Stimulated activated naive B cell treated with anti-CD40 and anti-IgM and Interleukin-4, amounts not matched to agents 10 μg/mL and 1 μg/mL and 100 μg/mL, for 72 hours (primary cell): ENCODE data around the gene S100A3.

ENCODE experiments used
- ATAC-seq, 2 donors: fragments of 150-1000 bp; cut with Tn5 transposase; replicated peaks; 2 replicates each; pipeline ENCODE4 v1.10.0; 2021; ENCODE audit warnings: moderate library complexity in 1 of 2
- DNase-seq: peaks from one replicate; pipeline ENCODE4 v3.0.0; 2021
- H3K27ac Mint-ChIP-seq: one replicate; pipeline ENCODE4 v1.8.0; 2022; ENCODE audit warnings: mild to moderate bottlenecking, mixed read lengths
- H3K27me3 Mint-ChIP-seq, 2 donors: one replicate each; pipeline ENCODE4 v1.8.0; 2022; ENCODE audit warnings: mixed read lengths in 2 of 2
- H3K36me3 Mint-ChIP-seq, 2 donors: one replicate each; pipeline ENCODE4 v1.8.0; 2022; ENCODE audit warnings: mixed read lengths in 2 of 2, mild to moderate bottlenecking in 1 of 2
- H3K4me1 Mint-ChIP-seq, 2 donors: one replicate each; pipeline ENCODE4 v1.8.0; 2022; ENCODE audit warnings: mixed read lengths in 2 of 2, mild to moderate bottlenecking in 1 of 2
- H3K4me3 Mint-ChIP-seq, 2 donors: one replicate each; pipeline ENCODE4 v1.8.0; 2022; ENCODE audit warnings: mild to moderate bottlenecking in 2 of 2, mixed read lengths in 2 of 2, moderate library complexity in 1 of 2
- H3K9me3 Mint-ChIP-seq, 2 donors: one replicate each; pipeline ENCODE4 v1.8.0; 2022; ENCODE audit warnings: mixed read lengths in 2 of 2, mild to moderate bottlenecking in 1 of 2

S100A3 gene

DNA sequence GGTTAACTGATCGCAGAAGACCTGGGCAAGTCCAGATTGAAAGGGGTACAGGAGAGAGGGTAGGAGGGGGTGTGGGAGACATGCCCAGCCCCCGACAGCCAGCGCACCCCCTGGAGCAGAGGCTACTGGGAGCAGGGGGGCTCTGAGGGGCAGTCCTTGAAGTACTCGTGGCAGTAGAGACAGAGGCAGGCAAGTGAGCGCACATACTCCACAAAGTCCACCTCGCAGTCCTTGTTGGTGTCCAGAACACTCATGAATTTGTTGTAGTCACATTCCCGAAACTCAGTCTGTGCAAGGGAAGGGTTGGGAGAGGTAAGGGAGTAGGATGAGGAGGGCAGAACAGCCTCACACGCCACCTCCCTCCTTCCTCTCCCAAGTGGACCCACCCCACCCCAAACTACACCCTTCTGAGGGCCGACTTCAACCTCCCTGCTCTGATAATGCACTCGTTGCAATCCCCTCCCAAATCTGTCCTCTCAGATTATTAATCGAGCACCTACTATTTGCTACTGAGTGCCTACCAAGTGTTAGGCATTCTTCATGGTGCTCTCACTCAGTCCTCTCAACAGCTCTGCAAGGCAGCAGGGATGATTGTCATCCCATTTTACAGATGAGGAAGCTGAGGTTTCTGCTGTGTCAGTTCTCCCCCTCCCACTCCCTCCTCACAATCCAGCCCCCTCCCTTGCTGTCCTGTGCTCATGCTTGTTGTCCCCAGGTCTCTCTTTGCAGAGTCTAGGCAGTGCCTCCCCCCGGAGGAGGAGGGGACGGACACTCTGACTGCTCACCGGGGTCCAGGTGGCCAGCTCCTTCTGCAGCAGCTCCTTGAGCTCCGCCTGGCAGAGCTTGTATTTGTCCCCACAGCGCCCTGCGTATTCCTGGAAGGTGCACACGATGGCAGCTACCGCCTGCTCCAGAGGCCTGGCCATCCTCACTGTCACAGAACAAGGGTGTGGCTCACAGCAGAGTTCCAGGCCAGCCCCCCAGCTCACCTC, 1.2 kb downstream of the S100A3 start:
- peaks cover 12 to 30% of the 10 kb centered on the region in 2 donors for H3K36me3 Mint-ChIP-seq
- ATAC-seq (no peak), DNase-seq (no peak)
- peaks cover 0 to 1% of the 10 kb centered on the region in 2 donors for H3K9me3 Mint-ChIP-seq
- H3K4me3 Mint-ChIP-seq = no peak overlapping the region
- no peak overlapping the region for H3K27ac Mint-ChIP-seq
- peaks cover 0 to 13% of the 10 kb centered on the region in 2 donors for H3K27me3 Mint-ChIP-seq
- H3K4me1 Mint-ChIP-seq = peaks cover 33 to 55% of the 10 kb centered on the region in 2 donors

DNA sequence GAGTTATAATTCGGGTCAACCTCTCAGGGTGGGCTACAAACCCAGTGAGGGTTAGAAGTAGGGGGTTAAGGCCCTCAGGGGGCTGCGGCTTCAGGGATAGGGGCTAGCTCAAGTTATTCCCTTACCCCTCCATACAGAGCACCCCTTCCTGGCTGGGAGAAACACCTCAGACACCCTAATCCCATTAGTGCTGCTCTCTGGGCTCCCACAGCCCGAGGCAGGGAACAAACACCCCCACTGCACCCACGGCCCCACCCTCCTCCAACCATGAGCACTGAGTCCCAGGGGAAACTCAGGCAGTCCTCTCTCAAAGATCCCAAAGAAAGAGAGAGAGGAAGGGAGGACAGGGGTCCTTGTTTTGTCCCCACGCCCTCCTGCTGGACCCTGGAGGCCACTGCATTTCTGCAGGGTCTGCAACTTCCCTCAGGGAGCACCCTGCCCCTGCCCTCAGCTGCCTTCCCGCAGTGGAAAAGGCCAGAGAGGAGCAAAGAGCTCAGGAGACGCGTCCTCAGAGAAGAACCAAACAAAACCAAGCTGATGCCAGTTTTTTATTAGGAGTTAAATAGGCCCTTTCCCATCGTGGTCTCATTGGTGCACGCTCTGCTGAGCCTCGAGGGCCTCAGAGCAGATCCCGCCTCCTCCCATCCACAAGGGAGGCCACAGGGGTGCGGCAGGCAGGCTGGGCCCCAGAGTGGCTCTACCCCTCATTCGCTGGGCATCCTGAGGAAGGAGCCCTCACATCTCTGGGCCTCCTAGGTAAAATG, 2.1 kb downstream of the S100A3 start:
- Mint-ChIP-seq H3K27me3 (peaks cover 0 to 13% of the 10 kb centered on the region in 2 donors), H3K27ac (no peak overlapping the region), H3K4me3 (no peak overlapping the region), H3K36me3 (peaks cover 19 to 34% of the 10 kb centered on the region in 2 donors), H3K4me1 (peaks cover 36 to 64% of the 10 kb centered on the region in 2 donors), H3K9me3 (peaks cover 0 to 1% of the 10 kb centered on the region in 2 donors)
- no peak for DNase-seq
- ATAC-seq = no peak

DNA sequence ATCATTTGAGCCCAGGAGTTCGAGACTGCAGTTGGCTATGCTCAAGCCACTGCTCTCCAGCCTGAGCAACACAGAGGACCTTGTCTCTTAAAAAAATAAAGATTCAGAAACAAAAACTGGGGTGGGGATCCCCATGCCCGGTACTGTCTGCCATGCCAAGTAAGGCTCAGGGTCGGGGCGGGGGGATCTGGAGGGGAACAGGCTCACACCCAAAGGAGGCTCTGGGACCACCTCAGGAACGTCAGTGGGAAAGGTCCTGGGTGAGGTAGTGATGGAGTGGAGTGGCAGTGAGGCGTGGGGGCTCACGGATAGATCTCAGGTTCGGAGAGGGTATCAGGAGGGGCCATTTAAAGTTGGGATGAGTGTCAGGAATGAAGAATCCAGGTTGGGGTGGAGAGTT, 2.7 kb downstream of the S100A3 start:
- ATAC-seq (no peak), DNase-seq (no peak)
- Mint-ChIP-seq H3K36me3 (peaks cover 19 to 38% of the 10 kb centered on the region in 2 donors), H3K4me1 (peaks cover 43 to 70% of the 10 kb centered on the region in 2 donors), H3K4me3 (no peak overlapping the region), H3K27me3 (peaks cover 0 to 13% of the 10 kb centered on the region in 2 donors), H3K27ac (peak overlapping the region; percentile 96), H3K9me3 (peaks cover 0 to 1% of the 10 kb centered on the region in 2 donors)

DNA sequence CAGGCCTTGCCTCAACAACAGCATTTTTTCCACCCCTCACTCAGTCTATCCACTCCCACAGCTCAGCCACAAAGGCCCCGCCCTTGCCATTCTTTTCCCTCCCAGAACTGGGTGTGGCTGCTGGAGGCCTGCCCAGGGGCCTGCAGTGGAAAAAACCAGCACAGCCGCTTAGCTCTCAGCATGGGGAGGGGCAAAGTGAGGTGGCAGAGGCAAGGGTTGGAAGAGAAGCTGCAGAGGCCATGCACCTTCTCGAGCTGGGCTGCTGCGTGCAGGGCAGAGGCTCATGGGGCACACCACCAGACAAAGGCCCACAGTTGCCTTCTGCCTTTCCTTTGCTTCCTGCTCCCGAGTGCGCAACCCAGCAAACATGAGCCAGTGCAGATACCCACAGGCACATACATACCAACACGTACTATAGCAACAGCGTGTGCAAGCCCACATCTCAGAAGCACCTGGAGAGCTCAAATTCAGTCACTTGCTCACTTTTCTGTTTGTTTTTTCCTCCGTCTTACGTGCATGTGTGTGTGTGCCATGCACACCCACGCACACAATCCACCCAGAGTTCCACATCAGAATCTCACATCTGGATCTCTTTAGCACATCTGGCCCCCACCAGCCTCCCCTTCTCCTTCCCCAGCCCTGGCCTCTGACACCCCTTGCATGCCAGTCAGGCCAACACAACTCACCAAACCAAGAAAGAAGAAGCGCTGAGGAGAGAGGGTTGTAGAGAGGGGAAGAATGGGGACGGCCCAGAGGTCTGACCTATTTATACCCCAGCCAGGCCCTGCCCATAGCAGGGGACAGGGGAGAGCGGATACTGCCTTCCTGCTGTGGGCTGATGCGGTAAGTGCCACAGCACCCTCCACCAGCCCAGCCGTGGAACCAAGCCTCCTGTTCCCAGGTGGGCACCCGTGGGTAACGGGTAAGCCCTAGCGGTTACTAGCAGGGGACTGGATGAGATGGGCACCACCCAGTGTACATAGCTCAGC, 3.7 kb downstream of the S100A3 start, which contains the start of gene S100A4:
S100A4 (minus strand) TSS at position 740 of the 989 bp plus-strand sequence. CDS start 1,012 bp downstream, outside the sequence.
- H3K4me1 Mint-ChIP-seq = peaks cover 50 to 71% of the 10 kb centered on the region in 2 donors
- H3K4me3 Mint-ChIP-seq = peak within 1 kb of the TSS; percentile 87 to 90
- H3K9me3 Mint-ChIP-seq = peaks cover 0 to 4% of the 10 kb centered on the region in 2 donors
- H3K27ac Mint-ChIP-seq = peak within 1 kb of the TSS; percentile 96
- ATAC-seq (peak; percentile 84 to 85), DNase-seq (peak; percentile 83)
- H3K27me3 Mint-ChIP-seq = peaks cover 0 to 13% of the 10 kb centered on the region in 2 donors
- H3K36me3 Mint-ChIP-seq = peaks cover 19 to 38% of the 10 kb centered on the region in 2 donors

DNA sequence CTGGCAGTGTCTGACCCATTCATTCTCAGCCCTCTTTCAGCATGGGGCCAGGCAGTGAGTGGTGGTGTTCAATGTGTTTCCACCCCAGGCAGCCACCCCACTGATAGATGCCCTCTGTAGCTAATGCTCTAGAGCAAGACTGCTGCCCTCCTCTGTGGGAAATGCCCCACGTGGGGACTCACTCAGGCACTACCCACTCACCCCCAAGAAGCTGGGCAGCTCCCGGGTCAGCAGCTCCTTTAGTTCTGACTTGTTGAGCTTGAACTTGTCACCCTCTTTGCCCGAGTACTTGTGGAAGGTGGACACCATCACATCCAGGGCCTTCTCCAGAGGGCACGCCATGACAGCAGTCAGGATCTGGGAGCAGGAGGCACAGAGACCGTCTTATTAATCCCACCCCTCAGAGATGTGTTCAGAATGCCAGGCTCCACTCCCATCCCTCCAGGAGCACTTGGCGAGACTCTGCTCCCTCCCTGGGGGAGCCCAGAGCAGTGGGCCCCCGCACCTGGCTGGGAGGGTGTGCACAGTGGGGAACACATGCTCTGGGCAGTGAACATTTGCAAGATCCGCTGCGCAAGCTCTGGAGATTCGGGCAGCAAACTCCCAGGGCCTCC, 4.5 kb downstream of the S100A3 start:
- DNase-seq (no peak), ATAC-seq (no peak)
- peaks cover 0 to 7% of the 10 kb centered on the region in 2 donors for H3K27me3 Mint-ChIP-seq
- peaks cover 19 to 38% of the 10 kb centered on the region in 2 donors for H3K36me3 Mint-ChIP-seq
- H3K4me3 Mint-ChIP-seq = peak overlapping the region; percentile 87 to 90
- H3K4me1 Mint-ChIP-seq = peaks cover 58 to 75% of the 10 kb centered on the region in 2 donors
- H3K9me3 Mint-ChIP-seq = peaks cover 0 to 6% of the 10 kb centered on the region in 2 donors
- H3K27ac Mint-ChIP-seq = peak overlapping the region; percentile 96

DNA sequence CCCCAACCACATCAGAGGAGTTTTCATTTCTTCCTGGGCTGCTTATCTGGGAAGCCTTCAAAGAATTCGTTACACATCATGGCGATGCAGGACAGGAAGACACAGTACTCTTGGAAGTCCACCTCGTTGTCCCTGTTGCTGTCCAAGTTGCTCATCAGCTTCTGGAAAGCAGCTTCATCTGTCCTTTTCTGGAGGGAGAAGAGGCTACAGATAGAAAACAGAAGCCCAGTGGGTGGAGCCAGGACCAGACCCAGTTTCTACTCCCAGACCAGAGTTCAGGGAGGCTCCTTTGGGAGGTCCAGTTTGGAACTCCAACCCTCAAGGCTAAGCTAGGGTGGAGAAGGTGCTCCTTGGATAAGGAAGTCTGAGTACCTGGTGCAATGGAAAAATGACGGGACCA, 5.3 kb downstream of the S100A3 start:
- peaks cover 19 to 38% of the 10 kb centered on the region in 2 donors for H3K36me3 Mint-ChIP-seq
- H3K27me3 Mint-ChIP-seq = peaks cover 0 to 6% of the 10 kb centered on the region in 2 donors
- H3K27ac Mint-ChIP-seq = no peak overlapping the region
- H3K9me3 Mint-ChIP-seq = peaks cover 0 to 6% of the 10 kb centered on the region in 2 donors
- no peak for ATAC-seq
- no peak for DNase-seq
- H3K4me3 Mint-ChIP-seq = no peak overlapping the region
- H3K4me1 Mint-ChIP-seq = peaks cover 54 to 71% of the 10 kb centered on the region in 2 donors

DNA sequence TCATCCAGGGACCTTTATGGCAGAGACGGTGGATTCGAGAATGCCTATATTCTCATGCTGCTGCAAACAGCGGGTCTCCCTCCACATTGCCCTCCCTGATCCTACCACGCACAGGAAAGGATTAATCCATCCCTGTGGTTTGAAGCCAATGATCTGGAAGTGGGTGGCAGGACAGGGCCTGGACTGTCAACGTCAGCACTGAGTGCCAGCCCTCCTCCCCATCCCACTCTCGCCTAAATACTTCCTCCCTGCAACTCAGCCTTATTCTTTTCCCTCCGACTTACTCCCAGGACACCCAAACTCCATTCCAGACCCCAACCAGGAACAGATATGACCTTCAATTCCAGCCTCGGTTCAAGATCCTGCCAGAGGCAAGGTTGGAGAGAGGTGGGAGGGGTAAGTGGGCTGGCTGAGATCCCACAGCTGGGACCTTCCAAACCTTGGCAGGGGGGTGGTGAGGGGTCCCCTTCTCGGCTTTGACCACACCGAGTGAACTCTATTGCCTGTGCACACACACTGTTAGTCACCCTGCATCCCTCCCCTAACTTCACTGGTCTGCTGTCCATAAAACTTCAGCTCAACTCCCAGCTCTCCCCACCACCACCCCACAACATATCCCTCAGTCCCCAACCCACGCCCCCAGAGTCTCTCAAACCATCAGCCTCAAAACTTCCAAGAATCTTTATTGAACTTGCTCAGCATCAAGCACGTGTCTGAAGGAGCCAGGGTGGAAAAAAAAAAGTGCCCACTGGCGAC, 5.9 kb downstream of the S100A3 start:
- ATAC-seq (no peak), DNase-seq (no peak)
- H3K27me3 Mint-ChIP-seq = peaks cover 0 to 3% of the 10 kb centered on the region in 2 donors
- H3K9me3 Mint-ChIP-seq = peaks cover 0 to 6% of the 10 kb centered on the region in 2 donors
- peaks cover 50 to 68% of the 10 kb centered on the region in 2 donors for H3K4me1 Mint-ChIP-seq
- peak overlapping the region; percentile 68 for H3K27ac Mint-ChIP-seq
- no peak overlapping the region for H3K4me3 Mint-ChIP-seq
- peaks cover 19 to 38% of the 10 kb centered on the region in 2 donors for H3K36me3 Mint-ChIP-seq

DNA sequence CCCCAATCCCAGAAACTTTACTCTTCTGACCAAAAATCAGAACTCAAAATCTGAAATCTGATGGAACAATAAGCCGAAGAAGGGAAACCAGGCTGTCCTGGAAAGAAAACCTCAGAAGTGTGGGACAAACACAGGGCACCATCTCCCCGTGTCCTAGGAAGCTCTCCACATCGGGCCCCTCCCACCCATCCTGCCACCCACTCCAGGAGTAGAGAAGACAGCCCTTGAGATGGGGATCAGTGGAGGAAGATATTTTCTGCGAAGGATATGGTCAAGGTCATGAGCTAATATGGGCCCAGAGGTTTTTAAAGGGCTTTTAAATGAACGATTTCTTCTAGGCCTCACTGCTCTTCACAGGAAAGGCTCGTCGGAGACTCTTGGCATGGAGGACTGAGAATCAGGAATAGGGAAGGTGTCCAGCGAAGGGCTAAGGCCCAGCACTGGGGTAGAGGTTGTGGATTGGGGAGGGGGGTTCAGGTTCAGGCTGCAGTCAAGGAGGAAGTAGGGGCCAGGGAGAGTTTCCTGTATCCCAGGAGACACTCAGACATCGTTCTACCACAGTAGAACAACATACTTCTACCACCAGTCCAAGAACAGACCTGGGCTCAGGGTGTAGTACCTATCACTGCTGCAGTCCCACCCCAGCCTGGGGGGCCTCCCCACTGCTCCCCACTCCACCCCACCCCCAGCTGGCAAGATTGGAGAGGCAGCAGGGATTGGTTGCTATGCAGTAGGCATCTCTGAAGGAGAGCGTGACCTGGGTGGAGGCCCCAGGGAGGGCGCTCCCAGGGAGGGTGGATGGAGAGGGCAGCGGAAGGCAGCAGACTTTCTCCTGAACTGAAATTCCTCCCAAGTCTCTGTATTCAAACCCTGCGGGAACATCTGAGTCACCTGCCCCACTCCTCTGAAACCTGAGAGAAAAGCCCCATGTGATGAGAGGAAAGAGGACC, 7.1 kb downstream of the S100A3 start:
- no peak for DNase-seq
- peaks cover 19 to 38% of the 10 kb centered on the region in 2 donors for H3K36me3 Mint-ChIP-seq
- H3K9me3 Mint-ChIP-seq = peaks cover 0 to 6% of the 10 kb centered on the region in 2 donors
- peaks cover 50 to 69% of the 10 kb centered on the region in 2 donors for H3K4me1 Mint-ChIP-seq
- H3K4me3 Mint-ChIP-seq = no peak overlapping the region
- H3K27ac Mint-ChIP-seq = peak overlapping the region; percentile 82
- H3K27me3 Mint-ChIP-seq = peaks cover 0 to 3% of the 10 kb centered on the region in 2 donors
- no peak for ATAC-seq

DNA sequence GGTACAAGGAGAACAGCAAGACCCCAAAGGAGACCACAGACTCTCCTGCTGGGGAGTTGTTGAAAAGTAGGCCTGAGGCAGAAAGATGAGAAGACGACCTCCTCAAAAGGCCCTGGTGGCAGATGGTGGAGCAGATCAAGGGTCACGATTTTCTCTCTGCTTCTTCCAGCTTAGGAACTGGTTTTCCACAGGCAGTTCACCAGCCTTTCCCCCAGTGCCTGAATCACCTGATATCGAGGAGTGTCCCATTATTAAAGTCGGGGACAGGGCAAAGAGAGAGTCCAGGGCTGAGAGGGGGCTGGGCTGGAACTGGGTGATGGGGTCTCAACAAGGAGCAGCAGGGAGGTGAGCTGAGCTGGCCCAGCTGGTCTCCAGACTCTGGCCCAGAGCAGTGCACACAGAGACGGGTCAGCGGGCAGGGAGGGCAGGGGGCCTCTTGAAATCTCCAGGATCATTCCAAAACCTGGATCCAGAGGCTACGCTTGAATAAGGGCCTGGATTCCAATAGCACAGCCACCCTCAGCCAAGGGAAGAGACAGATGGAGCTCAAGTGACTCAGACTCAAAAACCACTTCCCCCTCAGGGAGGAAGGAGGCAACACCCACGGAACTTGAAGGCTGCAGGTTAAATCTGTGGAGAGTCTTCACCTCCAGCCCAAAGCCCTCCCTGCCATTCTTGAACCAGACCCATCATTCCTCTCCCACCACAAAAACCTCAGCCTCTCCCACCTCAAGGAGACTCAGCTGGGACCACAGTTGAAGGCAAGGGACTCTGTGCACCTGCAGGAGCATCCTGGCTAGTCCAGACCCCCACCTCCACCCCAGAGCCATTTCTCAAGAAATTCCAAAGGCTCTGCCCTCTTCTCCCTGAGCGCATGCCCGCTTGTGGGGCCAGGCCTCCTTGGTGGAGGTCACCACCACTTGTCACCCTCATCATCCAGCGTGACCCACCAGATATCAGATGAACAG, 8.4 kb downstream of the S100A3 start, which contains the start of gene S100A5:
S100A5 (minus strand) TSS at position 541 of the 968 bp plus-strand sequence. CDS start 743 bp downstream, outside the sequence.
- Mint-ChIP-seq H3K9me3 (peaks cover 0 to 6% of the 10 kb centered on the region in 2 donors), H3K36me3 (peaks cover 19 to 36% of the 10 kb centered on the region in 2 donors), H3K4me1 (peaks cover 53 to 70% of the 10 kb centered on the region in 2 donors), H3K27ac (peak within 1 kb of the TSS; percentile 82), H3K27me3 (peaks cover 0 to under 1% of the 10 kb centered on the region in 2 donors), H3K4me3 (peak within 1 kb of the TSS; percentile 41 to 46)
- DNase-seq (peak; percentile 41), ATAC-seq (peak in 1 of 2 donors; percentile 16)

DNA sequence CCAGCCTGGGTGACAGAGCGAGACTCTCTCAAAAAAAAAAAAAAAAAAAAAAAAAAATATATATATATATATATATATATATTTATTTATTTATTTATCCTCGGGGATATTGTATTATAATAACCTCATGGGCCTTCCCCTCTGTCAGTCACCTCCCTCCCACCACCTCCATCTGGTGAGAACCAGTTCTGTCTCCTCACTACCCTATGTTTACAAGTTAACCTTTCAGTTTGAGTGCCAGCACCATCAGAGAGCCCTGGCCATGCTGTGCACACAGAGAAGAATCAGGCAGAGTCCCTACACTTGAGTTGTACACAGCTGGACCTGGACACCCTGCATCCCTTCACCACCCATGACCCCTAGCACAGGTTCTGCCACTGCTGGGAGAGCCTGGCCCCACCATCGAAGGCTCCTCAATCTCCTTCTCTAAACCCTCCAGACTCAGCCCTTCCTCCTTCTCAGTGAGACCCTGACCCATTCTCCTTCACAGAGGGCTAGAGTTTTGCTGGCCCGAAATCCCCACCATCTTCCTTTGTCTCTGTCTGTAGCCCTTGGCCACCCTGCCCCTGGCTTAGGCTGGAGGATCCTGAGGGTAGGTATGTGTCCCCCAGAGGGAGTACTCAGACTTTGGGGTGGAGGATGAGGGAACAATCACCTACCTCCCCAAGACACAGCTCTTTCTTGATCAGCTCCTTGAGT, 9.5 kb downstream of the S100A3 start:
- DNase-seq (no peak), ATAC-seq (no peak)
- Mint-ChIP-seq H3K4me3 (no peak overlapping the region), H3K36me3 (peaks cover 19 to 29% of the 10 kb centered on the region in 2 donors), H3K27ac (peak overlapping the region; percentile 72), H3K9me3 (peaks cover 0 to 5% of the 10 kb centered on the region in 2 donors), H3K27me3 (no peaks in the 10 kb centered on the region), H3K4me1 (peaks cover 51 to 69% of the 10 kb centered on the region in 2 donors)
